Rectal smooth muscle tissue (tissue), 1 donor: ENCODE measurements around the gene BACE2.
"Not testable (repeated sequence)": the region's sequence is repeated elsewhere in the genome, so short reads cannot be mapped to it uniquely, and the experiment has no call there.

Experiments
- H3K27ac ChIP-seq: one replicate; pipeline ENCODE4 v1.7.0; 2013; ENCODE audit warnings: low read depth, low read length, inconsistent platforms
- H3K27me3 ChIP-seq: one replicate; pipeline ENCODE4 v1.7.0; 2013; ENCODE audit warnings: low read length; ENCODE audit not compliant: control insufficient read depth, insufficient read depth
- H3K36me3 ChIP-seq: one replicate; pipeline ENCODE4 v1.7.0; 2013; ENCODE audit warnings: low read length; ENCODE audit not compliant: control insufficient read depth, insufficient read depth
- H3K4me1 ChIP-seq: one replicate; pipeline ENCODE4 v1.7.0; 2013; ENCODE audit warnings: low read length; ENCODE audit not compliant: control insufficient read depth, insufficient read depth
- H3K4me3 ChIP-seq: one replicate; pipeline ENCODE4 v1.7.0; 2013; ENCODE audit warnings: low read length
- H3K9ac ChIP-seq: one replicate; pipeline ENCODE4 v1.7.0; 2013; ENCODE audit warnings: low read length

The BACE2 gene

GRCh38 chr21:41255190-41255589, 87.2 kb downstream of the BACE2 start:
- Histone ChIP-seq H3K9ac (no peak overlapping the region), H3K27ac (no peak overlapping the region), H3K36me3 (peaks cover 18% of the 10 kb centered on the region), H3K27me3 (no peaks in the 10 kb centered on the region), H3K4me1 (no peaks in the 10 kb centered on the region), H3K4me3 (no peak overlapping the region)

- H3K27me3 ChIP-seq, H3K27ac ChIP-seq, H3K9ac ChIP-seq, H3K4me3 ChIP-seq, H3K4me1 ChIP-seq: not testable (repeated sequence)
- peaks cover 18% of the 10 kb centered on the region for H3K36me3 ChIP-seq
These were observed 88.3 kb downstream of the BACE2 start for GRCh38 chr21:41256231-41256630.

GRCh38 chr21:41256771-41257702, 89.1 kb downstream of the BACE2 start:
- Histone ChIP-seq H3K9ac (no peak overlapping the region), H3K27me3 (no peaks in the 10 kb centered on the region), H3K4me3 (no peak overlapping the region), H3K36me3 (peaks cover 15% of the 10 kb centered on the region), H3K27ac (no peak overlapping the region), H3K4me1 (no peaks in the 10 kb centered on the region)

- Histone ChIP-seq H3K27ac (no peak overlapping the region), H3K9ac (no peak overlapping the region), H3K4me1 (no peaks in the 10 kb centered on the region), H3K36me3 (peaks cover 10% of the 10 kb centered on the region), H3K4me3 (no peak overlapping the region), H3K27me3 (no peaks in the 10 kb centered on the region)
These were observed 90.7 kb downstream of the BACE2 start for GRCh38 chr21:41258617-41259016.

GRCh38 chr21:41260428-41260827, 92.5 kb downstream of the BACE2 start:
- no peak overlapping the region for H3K4me3 ChIP-seq

GRCh38 chr21:41267346-41267745, 99.4 kb downstream of the BACE2 start:
- Histone ChIP-seq H3K36me3 (no peaks in the 10 kb centered on the region), H3K4me3 (no peak overlapping the region), H3K27me3 (no peaks in the 10 kb centered on the region), H3K27ac (no peak overlapping the region), H3K4me1 (no peaks in the 10 kb centered on the region), H3K9ac (no peak overlapping the region)

More at GRCh38 chr21:41260428-41260827, 92.5 kb downstream of the BACE2 start:
- Histone ChIP-seq H3K27me3 (no peaks in the 10 kb centered on the region), H3K27ac (no peak overlapping the region), H3K4me1 (no peaks in the 10 kb centered on the region), H3K9ac (no peak overlapping the region), H3K36me3 (peaks cover 4% of the 10 kb centered on the region)

GRCh38 chr21:41269535-41269934, 101.6 kb downstream of the BACE2 start:
- H3K4me1 ChIP-seq = no peaks in the 10 kb centered on the region
- no peak overlapping the region for H3K27ac ChIP-seq
- no peak overlapping the region for H3K4me3 ChIP-seq
- no peaks in the 10 kb centered on the region for H3K27me3 ChIP-seq
- no peak overlapping the region for H3K9ac ChIP-seq
- H3K36me3 ChIP-seq = no peaks in the 10 kb centered on the region

- Histone ChIP-seq H3K4me3 (no peak overlapping the region), H3K36me3 (peaks cover 3% of the 10 kb centered on the region), H3K4me1 (no peaks in the 10 kb centered on the region), H3K9ac (no peak overlapping the region), H3K27me3 (no peaks in the 10 kb centered on the region), H3K27ac (no peak overlapping the region)
These were observed 109.2 kb downstream of the BACE2 start for GRCh38 chr21:41277196-41277595.

GRCh38 chr21:41277846-41278245, 109.9 kb downstream of the BACE2 start:
- no peak overlapping the region for H3K9ac ChIP-seq
- no peak overlapping the region for H3K27ac ChIP-seq
- no peaks in the 10 kb centered on the region for H3K27me3 ChIP-seq
- peaks cover 3% of the 10 kb centered on the region for H3K36me3 ChIP-seq
- no peak overlapping the region for H3K4me3 ChIP-seq
- no peaks in the 10 kb centered on the region for H3K4me1 ChIP-seq

- no peaks in the 10 kb centered on the region for H3K4me1 ChIP-seq
- H3K4me3 ChIP-seq = no peak overlapping the region
- H3K9ac ChIP-seq = no peak overlapping the region
These were observed 112.4 kb downstream of the BACE2 start for GRCh38 chr21:41280115-41280919.

GRCh38 chr21:41282412-41282811, 114.5 kb downstream of the BACE2 start:
- Histone ChIP-seq H3K9ac (no peak overlapping the region), H3K4me1 (no peaks in the 10 kb centered on the region), H3K27ac (no peak overlapping the region), H3K4me3 (no peak overlapping the region), H3K27me3 (no peaks in the 10 kb centered on the region), H3K36me3 (no peaks in the 10 kb centered on the region)

More at GRCh38 chr21:41280115-41280919, 112.4 kb downstream of the BACE2 start:
- Histone ChIP-seq H3K27me3 (no peaks in the 10 kb centered on the region), H3K36me3 (peaks cover 3% of the 10 kb centered on the region), H3K27ac (no peak overlapping the region)

GRCh38 chr21:41283211-41283818, 115.4 kb downstream of the BACE2 start:
- no peaks in the 10 kb centered on the region for H3K27me3 ChIP-seq
- H3K36me3 ChIP-seq = no peaks in the 10 kb centered on the region
- H3K9ac ChIP-seq = no peak overlapping the region
- no peaks in the 10 kb centered on the region for H3K4me1 ChIP-seq
- no peak overlapping the region for H3K4me3 ChIP-seq
- H3K27ac ChIP-seq = no peak overlapping the region
